GM18868 (cell line): ENCODE results near the gene PACRGL.
A peak's percentile ranks its signal among the peaks of the same experiment; 100 is the strongest.

ENCODE experiments used
- ATAC-seq: cut with Tn5 transposase; IDR thresholded peaks from one replicate; pipeline ENCODE4 v1.9.1; 2021; ENCODE audit warnings: mild to moderate bottlenecking, moderate library complexity; ENCODE audit not compliant: unreplicated experiment

Gene PACRGL

DNA sequence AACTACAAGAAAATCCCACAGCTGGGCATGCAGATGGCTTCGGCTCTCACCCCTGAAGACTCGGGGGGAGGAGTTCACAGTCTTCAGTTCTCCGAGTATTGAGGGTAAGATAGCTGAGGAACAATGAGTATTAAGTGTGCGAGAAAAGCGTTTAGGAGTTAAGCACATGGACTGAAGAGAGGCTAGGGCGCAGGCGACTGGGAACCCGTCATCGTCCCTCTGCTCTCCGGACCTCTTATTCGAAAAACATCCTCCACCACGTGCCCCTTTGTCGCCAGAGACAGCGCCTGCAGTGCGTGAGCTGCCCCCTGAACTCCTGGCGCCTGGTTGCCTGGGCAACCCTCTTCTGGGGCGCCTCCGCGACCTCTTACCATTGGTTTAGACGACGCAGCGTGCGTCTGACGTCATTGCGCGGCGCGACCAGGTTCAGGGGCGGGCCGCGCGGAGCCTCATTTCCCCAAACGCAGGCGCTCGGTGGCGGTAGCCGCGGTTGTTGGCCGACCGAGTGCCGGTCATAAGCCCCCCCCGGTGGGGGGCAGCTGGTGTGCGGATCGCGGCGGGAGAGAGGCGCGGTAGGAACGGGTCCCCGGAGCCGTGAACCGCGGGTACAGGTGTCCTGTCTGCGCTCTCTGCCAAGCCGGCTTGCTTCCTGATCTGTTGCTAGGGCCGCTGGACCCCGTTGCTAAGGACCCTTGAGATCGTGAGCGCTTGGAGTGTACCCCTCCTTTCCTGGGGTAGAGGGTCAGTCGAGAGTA is at the start of gene PACRGL:
PACRGL (plus strand) TSS at position 452 of the 755 bp plus-strand sequence. CDS start 4,024 bp downstream, outside the sequence.
- peak; percentile 99 for ATAC-seq

GRCh38 chr4:20652226-20652885 is 47.9 kb upstream of the PACRGL start:
- ATAC-seq = no peak

DNA sequence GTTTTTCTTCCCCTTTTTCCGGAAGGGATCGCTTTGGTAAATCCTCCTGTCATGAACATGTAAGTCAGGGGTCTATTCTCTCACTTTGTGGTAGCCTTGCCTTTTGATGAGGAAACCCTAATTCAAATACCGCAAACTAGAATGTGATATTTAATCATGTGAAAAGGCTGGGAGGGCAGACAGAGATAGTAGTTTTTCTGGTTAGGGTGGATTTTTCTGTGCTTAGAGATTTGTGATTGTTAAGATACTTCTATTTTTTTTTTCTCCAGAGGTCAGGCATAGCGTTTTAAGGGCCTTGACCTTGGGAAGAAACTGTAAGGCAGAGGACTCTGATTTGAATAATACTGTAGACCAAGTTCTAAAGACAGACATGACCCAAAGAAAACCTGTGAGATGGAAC is 41.8 kb upstream of the PACRGL start:
- no peak for ATAC-seq

DNA sequence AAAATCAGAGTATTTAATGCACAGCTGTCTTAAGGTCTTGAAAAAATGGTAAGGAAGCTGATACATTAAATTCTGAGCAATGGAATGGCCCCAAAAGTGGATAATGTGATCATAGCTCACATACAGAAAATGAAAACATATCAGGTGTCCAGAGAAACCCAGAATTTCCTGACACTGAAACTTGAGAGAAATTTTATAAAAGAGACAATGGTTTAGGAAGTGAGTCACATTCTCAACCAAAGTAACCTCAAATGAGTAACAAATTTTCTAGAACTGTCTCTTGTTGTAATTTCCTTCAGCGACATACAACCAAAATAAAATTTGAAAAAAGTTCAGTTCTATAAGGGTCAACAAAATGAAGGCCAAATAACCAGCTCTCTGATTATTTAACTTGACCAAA is 37.4 kb upstream of the PACRGL start:
- no peak for ATAC-seq

DNA sequence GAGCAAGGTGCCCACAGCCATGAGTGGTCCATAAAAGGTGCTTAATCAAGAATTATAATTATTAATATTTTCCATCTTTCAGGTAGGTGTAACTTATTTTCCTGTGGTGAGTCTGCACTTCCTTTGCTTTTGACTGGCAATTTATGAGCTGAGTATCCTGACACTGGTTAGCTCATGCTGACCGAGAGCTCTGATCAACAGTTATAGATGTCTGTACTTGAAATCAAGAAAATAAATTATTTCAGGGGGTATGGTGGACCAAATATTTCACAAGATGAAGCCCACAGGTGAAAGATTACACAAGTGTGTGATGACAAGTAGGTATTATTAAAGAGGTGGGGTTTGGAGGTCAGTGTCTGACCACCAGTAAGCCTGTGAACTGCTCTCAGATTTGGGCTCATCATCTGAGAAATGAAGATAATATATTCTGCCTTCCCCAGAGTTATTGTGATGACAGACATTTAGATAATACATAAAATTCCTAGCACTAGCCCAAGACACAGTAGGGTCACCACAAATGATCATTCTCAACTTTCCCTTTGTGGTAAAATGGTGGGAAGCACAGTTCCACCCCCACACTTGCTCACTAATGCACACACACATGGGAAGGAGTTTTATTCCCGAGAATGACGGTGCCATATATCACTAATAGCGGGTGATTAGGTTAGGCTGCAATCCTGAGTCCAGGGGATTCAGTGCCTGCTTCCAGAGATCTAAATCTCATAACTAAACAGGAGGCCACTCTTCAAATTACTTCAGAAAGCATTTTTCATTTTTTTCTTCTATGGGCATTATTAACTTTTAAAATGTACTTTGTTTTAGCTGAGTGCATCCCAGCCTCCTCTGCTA is 34.0 kb upstream of the PACRGL start:
- ATAC-seq = no peak

DNA sequence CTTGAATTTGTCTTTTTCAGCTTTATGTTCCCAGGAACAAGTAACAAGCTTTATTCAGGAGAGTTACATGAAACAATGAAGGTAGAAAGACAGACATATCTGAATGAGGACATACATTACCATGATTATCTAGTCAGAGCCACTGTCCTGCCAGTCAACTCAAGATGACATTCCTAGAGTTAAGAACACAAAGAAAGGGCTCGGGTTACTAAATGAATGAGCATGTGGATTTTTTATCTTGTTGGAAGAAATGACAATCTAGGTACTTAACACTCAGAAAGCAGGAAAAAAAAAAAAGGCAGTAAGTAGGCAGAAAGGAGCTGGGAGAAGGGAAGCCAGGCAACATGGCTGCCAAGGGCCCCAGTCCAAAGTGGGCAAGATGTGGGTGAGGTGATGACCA is 28.0 kb upstream of the PACRGL start:
- ATAC-seq = no peak

DNA sequence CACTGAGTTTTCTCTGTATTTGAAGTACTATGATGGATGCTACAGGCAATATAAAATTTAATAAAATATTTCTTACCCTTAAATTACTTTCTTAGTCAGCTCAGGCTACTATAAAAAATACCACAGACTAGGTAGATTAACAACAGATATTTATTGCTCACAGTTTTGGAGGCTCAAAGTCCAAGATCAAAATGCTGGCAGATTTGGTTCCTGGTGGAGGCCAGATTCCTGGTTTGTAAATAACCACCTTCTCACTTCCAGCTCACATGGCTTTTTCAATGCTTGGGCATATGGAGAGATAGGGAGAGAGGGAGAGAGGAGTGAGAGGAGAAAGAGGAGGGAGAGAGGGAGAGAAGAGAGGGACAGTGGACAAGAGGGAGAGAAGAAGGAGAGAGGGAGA is 24.5 kb upstream of the PACRGL start:
- ATAC-seq = no peak

- no peak for ATAC-seq
Observed at GRCh38 chr4:20676501-20677197, 23.6 kb upstream of the PACRGL start.

DNA sequence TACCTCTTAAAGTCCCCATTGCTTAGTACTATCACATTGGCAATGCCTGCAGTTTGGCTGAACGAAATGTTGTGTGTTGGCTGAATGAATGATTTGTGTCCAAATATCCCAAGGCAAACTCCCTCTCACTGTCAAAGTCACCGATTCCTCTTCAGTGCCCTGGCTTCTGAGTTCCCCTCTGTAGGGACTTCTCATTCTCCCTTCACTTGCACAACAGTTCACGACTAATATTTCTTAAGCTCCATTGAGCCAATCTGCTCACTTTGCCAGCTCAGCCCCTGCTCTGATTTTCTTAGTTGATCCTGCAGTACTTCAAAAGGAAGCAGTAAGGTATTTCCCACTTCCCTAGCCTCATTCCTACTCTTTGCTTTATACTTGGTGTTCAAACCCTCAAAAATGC is 21.9 kb upstream of the PACRGL start:
- ATAC-seq = no peak

GRCh38 chr4:20679951-20680350 is 20.3 kb upstream of the PACRGL start:
- no peak for ATAC-seq

DNA sequence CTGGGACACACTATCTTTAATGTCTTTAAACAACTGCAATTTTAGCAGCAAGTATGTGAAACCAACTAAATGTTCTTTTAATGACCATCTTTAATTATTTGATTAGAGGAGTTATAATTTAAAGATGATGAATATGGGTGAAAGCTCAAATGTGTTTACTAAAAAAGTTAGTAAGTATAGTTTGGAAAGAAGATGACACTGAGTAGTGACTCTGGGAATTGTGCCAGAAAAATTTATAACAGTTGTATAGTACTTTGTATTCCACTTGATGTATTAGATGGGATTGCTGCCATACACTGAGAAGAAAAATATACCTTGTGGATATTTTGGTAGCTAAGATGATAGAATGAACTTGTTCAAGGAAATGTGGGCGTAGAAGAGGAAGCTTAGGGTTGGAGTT is 19.5 kb upstream of the PACRGL start:
- no peak for ATAC-seq

DNA sequence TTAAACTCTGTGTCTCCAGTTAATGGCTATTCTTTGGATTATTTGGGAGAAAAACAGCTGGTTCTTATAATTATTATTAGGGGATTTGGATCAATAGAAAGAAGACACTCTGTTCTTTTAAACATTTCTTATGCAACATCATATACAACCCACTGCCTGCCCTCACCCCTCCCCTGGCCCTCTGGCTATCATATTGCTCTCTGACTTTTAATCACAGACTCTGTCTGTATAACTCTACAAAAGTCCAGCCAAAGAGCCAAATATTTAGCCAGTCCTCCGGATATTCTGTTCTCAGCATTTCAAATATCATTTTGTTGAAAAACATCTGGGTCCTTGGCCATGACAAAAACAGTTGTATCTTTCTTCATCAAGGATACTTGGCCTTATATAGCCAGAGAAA is 19.0 kb upstream of the PACRGL start:
- ATAC-seq = no peak

DNA sequence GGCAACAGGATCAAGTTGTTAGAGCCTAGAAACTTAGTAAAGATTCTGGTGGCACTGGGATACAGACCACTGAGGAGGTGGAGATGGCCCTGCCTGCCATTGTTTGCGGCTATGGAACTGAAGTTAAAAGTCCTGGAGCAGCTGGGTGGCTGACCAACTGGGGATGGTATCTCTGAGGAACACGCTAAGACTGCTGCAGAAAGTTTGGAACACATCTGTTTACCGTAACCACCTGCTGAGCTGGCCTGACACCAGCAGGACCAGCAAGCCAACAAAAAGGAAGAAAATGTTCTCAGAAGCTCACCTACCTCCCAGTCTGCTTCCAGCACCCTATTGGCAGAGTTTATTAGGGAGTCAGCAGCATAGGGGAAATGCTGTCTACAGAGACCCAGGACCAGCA is 17.4 kb upstream of the PACRGL start:
- no peak for ATAC-seq

DNA sequence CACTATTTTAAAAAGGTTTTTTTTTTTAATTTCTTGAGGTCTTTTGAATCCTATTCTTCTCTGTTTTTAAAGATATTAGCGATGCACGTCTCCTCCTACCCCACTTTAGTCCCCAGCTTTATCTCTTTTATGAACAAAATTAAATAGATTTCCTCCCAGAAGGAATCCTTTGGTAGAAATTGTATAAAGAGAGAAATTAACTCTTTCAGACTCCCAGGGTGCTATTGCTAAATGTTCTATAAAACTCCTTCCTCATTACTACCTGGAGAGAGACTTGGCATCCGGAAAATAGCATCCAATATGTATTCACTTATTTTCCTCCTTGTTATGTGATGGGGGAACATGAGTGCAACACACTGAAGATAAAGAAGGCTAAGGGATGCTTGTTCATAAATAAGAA is 16.5 kb upstream of the PACRGL start:
- ATAC-seq = no peak

GRCh38 chr4:20684852-20685763 is 15.2 kb upstream of the PACRGL start:
- no peak for ATAC-seq

DNA sequence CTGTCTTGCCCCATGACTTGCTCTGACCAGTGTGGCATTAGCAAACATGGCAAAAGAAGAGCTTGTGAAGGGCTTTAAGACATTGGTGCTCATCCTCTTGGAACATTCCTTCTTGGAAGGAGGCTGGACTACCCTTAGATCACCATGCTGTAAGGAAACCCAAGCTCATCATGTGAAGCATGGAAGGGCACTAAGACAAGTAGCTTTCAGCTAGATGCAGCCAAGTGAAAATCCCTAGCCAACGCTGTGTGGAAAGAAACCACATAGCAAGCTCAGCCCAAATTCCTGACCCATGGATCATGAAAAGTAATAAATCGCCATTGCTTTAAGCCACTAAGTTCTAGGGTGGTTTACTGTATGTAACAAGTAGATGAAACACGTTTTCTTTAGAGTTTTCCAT is 12.4 kb upstream of the PACRGL start:
- ATAC-seq = no peak

GRCh38 chr4:20696815-20697214 is 3.4 kb upstream of the PACRGL start:
- ATAC-seq = no peak

DNA sequence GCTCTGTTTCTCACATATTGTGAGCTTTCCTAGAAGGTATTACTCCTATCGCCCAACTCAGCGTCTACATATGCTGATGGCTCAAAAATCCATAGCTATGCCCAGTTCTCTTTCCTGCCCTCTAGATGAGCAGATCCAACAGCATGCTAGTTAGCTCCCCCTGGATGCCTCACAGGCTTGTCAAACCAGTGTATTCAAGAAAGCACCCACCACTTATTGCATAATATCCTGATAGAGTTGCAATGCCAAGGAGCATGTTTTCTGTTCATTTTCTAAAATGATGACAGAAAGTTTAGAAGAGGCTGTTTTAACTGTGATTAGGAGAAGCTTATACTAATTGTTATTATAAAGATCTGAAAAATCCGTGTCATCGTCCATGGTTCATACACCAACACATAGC is 1.9 kb upstream of the PACRGL start:
- ATAC-seq = no peak

DNA sequence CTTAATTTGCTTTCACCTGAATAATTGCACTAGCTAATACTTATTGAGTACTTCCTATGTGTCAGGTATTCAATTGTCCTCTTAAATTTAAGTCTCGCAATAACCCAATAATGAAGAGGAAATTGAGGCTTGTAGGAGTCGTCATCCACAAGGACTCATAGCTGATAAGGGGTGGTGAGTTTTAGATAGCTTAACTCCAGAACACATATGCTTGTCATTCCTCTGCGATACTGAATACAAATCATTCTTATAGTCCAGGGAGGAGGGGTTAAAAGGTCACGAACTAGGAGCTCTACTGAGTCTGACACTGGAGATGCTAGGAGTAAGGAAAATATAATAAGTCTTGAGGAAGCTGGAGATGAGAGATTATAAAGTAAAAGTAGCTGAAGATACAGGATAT is 1.4 kb upstream of the PACRGL start:
- no peak for ATAC-seq

DNA sequence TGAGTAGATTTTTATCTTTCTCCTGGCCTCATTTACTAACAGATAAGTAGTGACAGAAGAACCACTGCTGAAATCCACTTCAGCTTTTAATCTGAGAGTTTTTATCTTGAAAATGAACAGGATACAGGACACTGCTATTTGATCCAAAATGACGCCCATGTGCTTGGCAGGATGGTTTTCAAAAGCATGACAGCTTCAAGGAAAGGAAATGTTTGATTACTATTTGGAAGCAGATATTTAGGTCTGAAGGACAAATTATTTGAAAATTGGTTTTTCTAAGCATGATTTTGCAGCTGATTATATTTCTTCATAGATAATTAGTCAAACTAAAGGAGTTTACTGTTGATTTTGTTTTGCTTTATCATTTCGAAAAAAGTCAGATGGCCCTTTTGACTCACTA is 11.1 kb downstream of the PACRGL start:
- no peak for ATAC-seq
